Measurements from ENCODE around the gene SPN.
"Not testable (repeated sequence)": the region's sequence is repeated elsewhere in the genome, so short reads cannot be mapped to it uniquely, and the experiment has no call there.

Gene SPN, protein sequence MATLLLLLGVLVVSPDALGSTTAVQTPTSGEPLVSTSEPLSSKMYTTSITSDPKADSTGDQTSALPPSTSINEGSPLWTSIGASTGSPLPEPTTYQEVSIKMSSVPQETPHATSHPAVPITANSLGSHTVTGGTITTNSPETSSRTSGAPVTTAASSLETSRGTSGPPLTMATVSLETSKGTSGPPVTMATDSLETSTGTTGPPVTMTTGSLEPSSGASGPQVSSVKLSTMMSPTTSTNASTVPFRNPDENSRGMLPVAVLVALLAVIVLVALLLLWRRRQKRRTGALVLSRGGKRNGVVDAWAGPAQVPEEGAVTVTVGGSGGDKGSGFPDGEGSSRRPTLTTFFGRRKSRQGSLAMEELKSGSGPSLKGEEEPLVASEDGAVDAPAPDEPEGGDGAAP

DNA sequence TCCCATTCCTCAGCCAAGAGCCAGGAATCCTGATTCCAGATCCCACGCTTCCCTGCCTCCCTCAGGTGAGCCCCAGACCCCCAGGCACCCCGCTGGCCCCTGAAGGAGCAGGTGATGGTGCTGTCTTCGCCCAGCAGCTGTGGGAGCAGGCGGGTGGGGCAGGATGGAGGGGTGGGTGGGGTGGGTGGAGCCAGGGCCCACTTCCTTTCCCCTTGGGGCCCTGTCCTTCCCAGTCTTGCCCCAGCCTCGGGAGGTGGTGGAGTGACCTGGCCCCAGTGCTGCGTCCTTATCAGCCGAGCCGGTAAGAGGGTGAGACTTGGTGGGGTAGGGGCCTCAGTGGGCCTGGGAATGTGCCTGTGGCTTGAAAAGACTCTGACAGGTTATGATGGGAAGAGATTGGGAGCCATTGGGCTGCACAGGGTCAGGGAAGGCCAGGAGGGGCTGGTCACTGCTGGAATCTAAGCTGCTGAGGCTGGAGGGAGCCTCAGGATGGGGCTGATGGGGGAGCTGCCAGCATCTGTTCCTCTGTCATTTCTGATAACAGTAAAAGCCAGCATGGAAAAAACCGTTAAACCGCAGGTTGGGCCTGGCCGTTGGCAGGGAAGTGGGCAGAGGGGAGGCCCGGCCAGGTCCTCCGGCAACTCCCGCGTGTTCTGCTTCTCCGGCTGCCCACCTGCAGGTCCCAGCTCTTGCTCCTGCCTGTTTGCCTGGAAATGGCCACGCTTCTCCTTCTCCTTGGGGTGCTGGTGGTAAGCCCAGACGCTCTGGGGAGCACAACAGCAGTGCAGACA is at the start of gene SPN:
Gene SPN, plus strand, starts transcription at position 232 of the 791 bp plus-strand sequence. Its CDS starts 482 bp downstream, at position 714.
- FAIRE-seq (no peak), DNase-seq (ENCODE audit: low spot score) (no peak)

GRCh38 chr16:29613307-29614057 is 49.6 kb upstream of the SPN start:
- not testable (repeated sequence) for FAIRE-seq
- peak; percentile 33 for DNase-seq (ENCODE audit: low spot score)

DNA sequence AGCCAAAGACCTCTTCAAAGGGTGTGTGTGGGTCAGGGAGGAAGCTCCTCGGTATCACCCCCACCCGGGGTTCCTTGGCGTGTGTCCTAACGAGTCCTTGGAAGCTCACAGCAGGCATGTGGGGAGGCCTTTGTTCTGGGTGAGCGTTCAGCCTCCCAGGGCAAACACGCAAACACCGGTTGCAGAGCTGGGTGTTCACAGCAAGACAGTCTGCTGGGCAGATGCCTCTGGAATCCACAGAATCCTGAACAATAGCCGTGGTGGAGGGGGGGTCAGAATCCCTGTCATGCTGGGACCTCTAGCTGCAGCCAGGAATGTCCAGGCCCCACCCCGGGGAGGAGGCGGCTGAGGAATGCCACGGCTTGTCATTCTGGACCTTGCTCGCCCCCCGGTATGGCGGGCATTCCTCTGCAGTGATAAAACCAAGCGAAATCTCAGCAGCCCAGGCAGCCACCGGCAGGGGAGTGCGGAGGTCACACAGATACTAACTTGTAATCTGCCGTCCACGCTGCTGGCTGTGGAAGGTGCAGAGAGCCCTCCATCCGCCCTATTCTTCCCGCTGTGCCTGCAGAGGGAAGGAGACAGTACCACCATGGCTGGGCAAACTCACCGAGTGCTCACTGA is 48.2 kb upstream of the SPN start:
- not testable (repeated sequence) for DNase-seq (ENCODE audit: low spot score); FAIRE-seq

DNA sequence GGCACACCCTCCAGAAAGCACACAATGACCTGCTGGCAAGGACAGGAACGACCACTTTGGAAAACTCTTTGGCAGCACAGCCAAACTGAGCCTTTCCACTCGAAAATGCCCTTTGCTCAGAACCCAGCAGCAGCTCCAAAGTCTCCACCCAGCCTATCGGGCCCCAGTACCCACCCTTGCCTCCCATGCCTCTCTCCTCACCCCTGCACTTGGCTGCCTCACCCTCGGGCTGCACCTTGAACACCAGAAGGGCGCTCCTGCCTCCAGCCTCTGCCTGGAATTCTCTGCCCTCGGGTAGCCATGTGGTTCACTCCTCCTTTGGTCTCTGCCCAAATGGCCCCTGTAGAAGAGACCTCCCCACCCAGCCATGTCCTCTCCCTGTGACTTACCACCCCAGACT is 46.9 kb upstream of the SPN start:
- not testable (repeated sequence) for FAIRE-seq; DNase-seq (ENCODE audit: low spot score)

GRCh38 chr16:29620591-29620990 is 42.5 kb upstream of the SPN start:
- not testable (repeated sequence) for FAIRE-seq

DNA sequence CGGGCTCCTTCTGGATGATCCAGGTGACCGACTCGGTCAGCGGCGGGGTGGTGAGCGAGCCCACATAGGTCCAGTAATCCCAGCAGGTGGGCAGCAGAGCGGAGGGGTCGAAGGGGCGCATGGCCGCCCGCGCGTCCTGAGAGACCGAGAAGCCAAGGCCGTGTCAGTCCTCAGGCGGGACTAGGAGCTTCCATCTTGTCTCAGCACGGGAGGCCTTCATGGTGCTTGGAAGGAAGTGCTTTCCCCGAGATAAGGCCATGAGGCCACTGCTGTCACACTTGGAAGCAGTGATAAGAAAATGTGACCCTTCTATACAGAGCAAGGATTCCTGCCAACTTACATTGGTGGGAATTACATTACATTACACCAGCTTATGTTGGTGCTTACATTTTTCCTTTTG is 40.3 kb upstream of the SPN start:
- not testable (repeated sequence) for DNase-seq (ENCODE audit: low spot score); FAIRE-seq

More at GRCh38 chr16:29620591-29620990, 42.5 kb upstream of the SPN start:
- DNase-seq (ENCODE audit: low spot score), result not testable (repeated sequence)

- not testable (repeated sequence) for FAIRE-seq; DNase-seq (ENCODE audit: low spot score)
Observed at GRCh38 chr16:29623253-29623652, 39.8 kb upstream of the SPN start.

- FAIRE-seq; DNase-seq (ENCODE audit: low spot score): not testable (repeated sequence)
Observed at GRCh38 chr16:29625114-29625513, 37.9 kb upstream of the SPN start.

- not testable (repeated sequence) for FAIRE-seq; DNase-seq (ENCODE audit: low spot score)
Observed at GRCh38 chr16:29626778-29627331, 36.2 kb upstream of the SPN start.

- DNase-seq (ENCODE audit: low spot score); FAIRE-seq: not testable (repeated sequence)
Observed at GRCh38 chr16:29627661-29628075, 35.4 kb upstream of the SPN start.

DNA sequence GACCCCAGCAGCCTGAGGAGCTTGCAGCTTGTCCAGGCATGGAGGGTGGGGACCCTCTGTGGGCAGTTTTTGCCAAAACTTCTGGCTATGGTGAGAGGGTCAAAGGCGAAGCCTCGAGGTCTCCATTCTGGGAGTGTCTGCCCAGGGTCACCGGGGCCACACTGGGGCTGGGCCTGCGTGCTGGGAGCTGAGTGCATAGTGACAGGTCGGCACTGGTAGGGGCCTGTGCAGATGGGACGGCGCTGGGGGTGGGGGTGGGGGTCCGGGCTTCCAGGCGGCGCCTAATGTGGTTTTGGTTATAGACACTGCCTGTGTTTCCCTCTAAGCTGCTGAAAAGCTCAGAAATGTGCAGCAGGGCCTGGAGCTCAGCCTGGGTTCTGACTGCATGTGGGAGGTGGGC is 34.3 kb upstream of the SPN start:
- DNase-seq (ENCODE audit: low spot score); FAIRE-seq: not testable (repeated sequence)

DNA sequence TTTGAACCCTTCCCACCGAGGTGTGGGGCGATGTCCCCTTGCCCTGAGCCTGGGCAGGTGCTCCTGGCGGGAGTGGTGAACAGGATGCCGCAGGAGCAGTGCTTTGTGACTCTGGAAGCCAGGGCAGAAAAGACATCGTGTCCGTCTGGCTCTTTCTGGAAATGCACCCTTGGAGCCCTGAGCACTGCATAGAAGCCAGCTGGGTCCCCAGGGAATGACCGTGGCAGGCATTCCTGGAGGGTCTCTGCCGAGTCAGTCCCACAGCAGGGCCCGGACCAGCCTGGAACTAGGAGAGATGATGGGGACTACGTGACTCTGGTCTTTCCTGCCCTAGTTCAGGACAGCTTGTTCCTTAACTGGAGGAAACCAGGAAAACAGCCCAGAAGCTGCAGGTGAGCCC is 33.7 kb upstream of the SPN start:
- not testable (repeated sequence) for DNase-seq (ENCODE audit: low spot score); FAIRE-seq

GRCh38 chr16:29631658-29632057 is 31.4 kb upstream of the SPN start:
- FAIRE-seq; DNase-seq (ENCODE audit: low spot score): not testable (repeated sequence)

DNA sequence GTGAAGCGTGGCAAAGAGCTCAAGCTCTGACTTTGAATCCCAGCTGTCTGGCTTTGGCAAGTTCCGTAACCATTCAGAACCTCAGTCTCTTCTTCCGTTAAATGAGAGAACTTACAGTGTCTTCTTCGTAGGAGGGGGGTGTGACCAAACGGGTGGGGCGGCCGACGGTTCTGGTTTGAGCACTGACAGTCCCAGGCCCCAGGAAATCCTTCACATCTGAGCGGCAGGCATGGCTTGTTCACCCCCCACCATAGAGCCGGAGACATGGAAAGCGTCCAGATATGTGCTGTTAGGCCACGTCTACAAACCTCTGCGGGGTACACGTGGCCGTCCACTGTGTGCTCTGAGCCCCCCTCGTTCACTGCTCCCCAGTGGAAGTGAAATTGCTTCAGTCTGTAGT is 27.1 kb upstream of the SPN start:
- not testable (repeated sequence) for DNase-seq (ENCODE audit: low spot score); FAIRE-seq

DNA sequence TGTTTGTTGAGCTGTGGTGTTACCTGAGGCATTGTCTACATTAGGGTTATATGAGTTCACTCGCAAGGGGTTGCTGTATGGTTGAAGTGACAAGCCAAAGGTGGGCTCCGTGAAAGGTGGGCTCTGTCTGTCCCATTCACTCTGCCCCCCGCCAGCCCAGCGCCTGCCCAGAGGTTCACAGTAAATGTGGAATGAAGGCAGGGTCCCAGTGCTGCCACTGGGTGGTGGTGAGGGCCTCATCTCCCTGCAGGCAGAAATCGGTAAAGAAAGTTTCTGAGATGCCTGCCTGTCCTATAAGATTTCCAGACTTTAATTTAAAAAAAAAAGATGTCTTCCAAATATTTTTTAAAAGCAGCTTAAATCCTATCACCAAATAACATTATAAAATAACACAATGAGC is 26.7 kb upstream of the SPN start:
- not testable (repeated sequence) for FAIRE-seq

DNA sequence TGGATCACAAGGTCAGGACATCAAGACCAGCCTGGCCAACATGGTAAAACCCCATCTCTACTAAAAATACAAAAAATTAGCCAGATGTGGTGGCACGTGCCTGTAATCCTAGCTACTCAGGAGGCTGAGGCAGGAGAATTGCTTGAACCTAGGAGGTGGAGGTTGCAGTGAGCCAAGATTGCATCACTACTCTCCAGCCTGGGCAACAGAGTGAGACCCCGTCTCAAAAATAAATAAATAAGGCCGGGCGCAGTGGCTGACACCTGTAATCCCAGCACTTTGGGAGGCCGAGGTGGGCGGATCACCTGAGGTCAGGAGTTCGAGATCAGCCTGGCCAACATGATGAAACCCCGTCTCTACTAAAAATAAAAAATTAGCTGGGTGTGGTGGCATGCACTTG is 24.3 kb upstream of the SPN start:
- FAIRE-seq, result not testable (repeated sequence)

More for the DNA sequence above, 26.7 kb upstream of the SPN start:
- DNase-seq (ENCODE audit: low spot score), result not testable (repeated sequence)

DNA sequence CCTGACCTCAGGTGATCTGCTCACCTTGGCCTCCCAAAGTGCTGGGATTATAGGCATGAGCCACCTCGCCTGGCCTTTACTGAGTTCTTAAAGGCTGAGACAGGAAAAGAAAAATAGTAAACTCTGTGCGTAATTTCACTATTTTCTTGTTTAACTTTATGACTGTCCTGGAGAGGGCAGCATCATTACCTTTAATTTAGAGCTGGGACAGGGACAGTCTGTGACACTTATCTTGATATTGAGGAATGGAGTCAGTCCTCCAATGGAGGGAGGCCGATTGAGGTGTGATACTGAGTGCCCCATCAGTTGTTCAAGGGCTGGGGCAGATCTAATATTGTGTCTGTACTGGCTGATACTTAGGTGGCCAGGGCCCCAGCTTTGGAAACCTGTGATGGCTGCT is 21.5 kb upstream of the SPN start:
- DNase-seq (ENCODE audit: low spot score) (no peak), FAIRE-seq (no peak)

More for the DNA sequence above, 24.3 kb upstream of the SPN start:
- DNase-seq (ENCODE audit: low spot score), result not testable (repeated sequence)

- no peak for FAIRE-seq
- DNase-seq (ENCODE audit: low spot score), result no peak
Observed at GRCh38 chr16:29643596-29643995, 19.5 kb upstream of the SPN start.

DNA sequence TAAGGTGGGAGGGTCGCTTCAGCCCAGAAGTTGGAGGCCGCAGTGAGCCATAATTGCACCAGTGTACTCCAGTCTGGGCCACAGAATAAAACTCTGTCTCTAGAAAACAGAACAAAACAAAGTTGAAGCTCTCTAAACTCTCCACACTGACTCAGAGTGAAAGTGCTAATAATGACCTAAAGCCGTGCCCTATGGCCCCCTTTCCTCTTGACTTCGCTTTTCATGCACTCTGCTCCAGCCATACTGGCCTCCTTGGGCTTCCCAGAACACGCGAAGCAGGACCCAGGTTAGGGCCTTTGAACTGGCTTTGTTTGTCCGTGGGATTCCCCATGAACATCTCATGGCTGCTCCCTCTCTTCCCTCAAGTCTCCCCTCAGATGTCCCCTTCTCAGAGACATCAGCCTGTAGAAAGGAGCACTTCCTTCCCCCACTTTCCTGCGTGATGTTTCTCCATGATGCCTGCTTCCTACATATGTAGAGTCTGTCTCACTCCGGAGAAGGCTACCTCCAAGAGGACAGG is 18.6 kb upstream of the SPN start:
- no peak for DNase-seq (ENCODE audit: low spot score)
- no peak for FAIRE-seq
